Measurements from ENCODE around the gene PTPN5. TPM values are rescaled to one million over a fixed set of nuclear protein-coding genes. Genes with fewer than 3 reads are reported as not detected.

PTPN5 gene
- total and polyA plus RNA-seq, 8 donors: 0.19 to 2.9 (median 0.38) TPM; not detected in 3

GRCh38 chr11:18701614-18702216, 89.9 kb downstream of the PTPN5 start:
- WGBS, 5 donors: 94 to 96% (median 94%) methylated on average over 17 of the region's 17 CpGs
- Histone ChIP-seq H3K9me3 (no peaks in the 10 kb centered on the region), H3K27ac (no peak overlapping the region), H3K4me3 (no peak overlapping the region), H3K36me3 (peaks cover 0 to 19% (median 16%) of the 10 kb centered on the region in 4 donors), H3K4me1 (peaks cover 10 to 43% (median 41%) of the 10 kb centered on the region in 4 donors), H3K27me3 (peaks cover 0 to 12% (median 0%) of the 10 kb centered on the region in 3 donors)
- intact Hi-C loops (cut with DNase I; ENCODE audit: low total_unique reads): no loop called here
- TF ChIP-seq POLR2AphosphoS5 (IDR thresholded peaks at IDR 0.05) (no peak), POLR2A (IDR thresholded peaks at IDR 0.05) (no peak), EP300 (IDR thresholded peaks at IDR 0.05) (no peak)
- TF ChIP-seq, protein P1, sequence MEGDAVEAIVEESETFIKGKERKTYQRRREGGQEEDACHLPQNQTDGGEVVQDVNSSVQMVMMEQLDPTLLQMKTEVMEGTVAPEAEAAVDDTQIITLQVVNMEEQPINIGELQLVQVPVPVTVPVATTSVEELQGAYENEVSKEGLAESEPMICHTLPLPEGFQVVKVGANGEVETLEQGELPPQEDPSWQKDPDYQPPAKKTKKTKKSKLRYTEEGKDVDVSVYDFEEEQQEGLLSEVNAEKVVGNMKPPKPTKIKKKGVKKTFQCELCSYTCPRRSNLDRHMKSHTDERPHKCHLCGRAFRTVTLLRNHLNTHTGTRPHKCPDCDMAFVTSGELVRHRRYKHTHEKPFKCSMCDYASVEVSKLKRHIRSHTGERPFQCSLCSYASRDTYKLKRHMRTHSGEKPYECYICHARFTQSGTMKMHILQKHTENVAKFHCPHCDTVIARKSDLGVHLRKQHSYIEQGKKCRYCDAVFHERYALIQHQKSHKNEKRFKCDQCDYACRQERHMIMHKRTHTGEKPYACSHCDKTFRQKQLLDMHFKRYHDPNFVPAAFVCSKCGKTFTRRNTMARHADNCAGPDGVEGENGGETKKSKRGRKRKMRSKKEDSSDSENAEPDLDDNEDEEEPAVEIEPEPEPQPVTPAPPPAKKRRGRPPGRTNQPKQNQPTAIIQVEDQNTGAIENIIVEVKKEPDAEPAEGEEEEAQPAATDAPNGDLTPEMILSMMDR (IDR thresholded peaks at IDR 0.05): no peak
- no peak for DNase-seq

- DNase-seq: no peak
- H3K36me3 ChIP-seq: peaks cover 0 to 19% (median 16%) of the 10 kb centered on the region in 4 donors
- H3K4me1 ChIP-seq: peaks cover 8 to 37% (median 33%) of the 10 kb centered on the region in 4 donors
- WGBS, 5 donors: 95 to 97% (median 96%) methylated on average over 7 of the region's 7 CpGs
- no peaks in the 10 kb centered on the region for H3K9me3 ChIP-seq
- intact Hi-C loops (cut with DNase I; ENCODE audit: low total_unique reads): no loop called here
- TF ChIP-seq, protein P1 (IDR thresholded peaks at IDR 0.05): no peak
- TF ChIP-seq POLR2A (IDR thresholded peaks at IDR 0.05) (no peak), EP300 (IDR thresholded peaks at IDR 0.05) (no peak), POLR2AphosphoS5 (IDR thresholded peaks at IDR 0.05) (no peak)
- H3K4me3 ChIP-seq: no peak overlapping the region
- peaks cover 0 to 4% (median 0%) of the 10 kb centered on the region in 3 donors for H3K27me3 ChIP-seq
- H3K27ac ChIP-seq: no peak overlapping the region
Observed at GRCh38 chr11:18700872-18701271, 90.7 kb downstream of the PTPN5 start.

- peak in 1 of 2 donors; percentile 36 for DNase-seq
- no peaks in the 10 kb centered on the region for H3K9me3 ChIP-seq
- no peaks in the 10 kb centered on the region for H3K27me3 ChIP-seq
- WGBS, 5 donors: 0 to 83% (median 39%) methylated on average over 1 of the region's 1 CpG
- peaks cover 3 to 32% (median 28%) of the 10 kb centered on the region in 4 donors for H3K4me1 ChIP-seq
- TF ChIP-seq, protein P1 (IDR thresholded peaks at IDR 0.05): no peak
- no peak for TF ChIP-seq POLR2AphosphoS5 (IDR thresholded peaks at IDR 0.05)
- TF ChIP-seq EP300 (IDR thresholded peaks at IDR 0.05): no peak
- TF ChIP-seq POLR2A (IDR thresholded peaks at IDR 0.05): no peak
- H3K4me3 ChIP-seq: no peak overlapping the region
- intact Hi-C loops (cut with DNase I; ENCODE audit: low total_unique reads): no loop called here
- H3K36me3 ChIP-seq: peaks cover 0 to 19% (median 16%) of the 10 kb centered on the region in 4 donors
- H3K27ac ChIP-seq: no peak overlapping the region
Observed at GRCh38 chr11:18700375-18700774, 91.2 kb downstream of the PTPN5 start.

DNA sequence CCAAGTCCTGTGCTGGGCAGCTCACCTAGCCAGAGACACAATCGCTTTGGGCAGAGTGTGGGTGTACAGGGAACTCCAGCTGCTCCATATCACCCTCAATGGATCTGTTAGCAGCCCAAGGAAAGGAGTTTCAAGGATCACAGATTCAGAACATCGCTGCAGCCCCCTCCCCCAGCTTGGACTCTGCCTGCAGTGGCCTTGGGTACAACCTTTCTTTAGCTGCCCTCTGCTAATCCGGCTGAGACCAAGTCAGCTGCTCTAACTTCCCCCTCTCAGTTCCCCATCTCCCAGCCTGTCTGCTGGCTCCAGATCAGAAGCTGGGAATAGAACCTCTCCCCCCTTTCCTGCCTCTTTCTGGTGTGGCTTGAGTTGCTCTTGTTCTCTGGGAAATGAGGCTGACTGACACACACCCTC, 91.7 kb downstream of the PTPN5 start:
- TF ChIP-seq, protein P1 (IDR thresholded peaks at IDR 0.05): no peak
- TF ChIP-seq POLR2AphosphoS5 (IDR thresholded peaks at IDR 0.05) (no peak), EP300 (IDR thresholded peaks at IDR 0.05) (no peak), POLR2A (IDR thresholded peaks at IDR 0.05) (no peak)
- intact Hi-C loops (cut with DNase I; ENCODE audit: low total_unique reads): no loop called here
- DNase-seq: peak in 1 of 2 donors; percentile 64
- H3K4me1 ChIP-seq: peaks cover 0 to 27% (median 23%) of the 10 kb centered on the region in 4 donors
- 53 to 74% (median 66%) methylated on average over 3 of the region's 3 CpGs for WGBS, 5 donors
- H3K27me3 ChIP-seq: no peaks in the 10 kb centered on the region
- peak overlapping the region; percentile 76 to 88 (median 84) for H3K4me3 ChIP-seq
- no peaks in the 10 kb centered on the region for H3K9me3 ChIP-seq
- peaks cover 0 to 19% (median 16%) of the 10 kb centered on the region in 4 donors for H3K36me3 ChIP-seq
- peak overlapping the region in 3 of 5 donors; percentile 83 to 93 (median 86) for H3K27ac ChIP-seq
